Omental fat pad (tissue), 4 donors: ENCODE results near the gene TNFAIP8L3. TPM values are rescaled to one million over a fixed set of nuclear protein-coding genes. Genes with fewer than 3 reads are reported as not detected.

Source experiments
- ATAC-seq: fragments of 150-250 bp; one replicate; pipeline ENCODE4 v1.9.1; 2016; ENCODE audit warnings: mild to moderate bottlenecking, moderate library complexity; ENCODE audit not compliant: low FRiP score
- DNase-seq: peaks from one replicate; pipeline ENCODE4 v3.0.0-alpha.2; 2019; ENCODE audit warnings: low spot score
- total RNA-seq, 4 donors: library from RNA; depleted of rRNA; stranded (reverse); fragments of >200 nt; gene quantifications; one replicate each; pipeline ENCODE4 v1.1.0, GENCODE V29; 2016
- TF ChIP-seq, protein P1 (sequence below), 3 donors: fragments of 450-650 bp; IDR thresholded peaks; one replicate each; pipeline ENCODE4 v1.5.1; 2016 to 2017; ENCODE audit warnings: antibody characterized with exemption in 3 of 3, mild to moderate bottlenecking in 3 of 3, moderate library complexity in 2 of 3

The TNFAIP8L3 gene
- total RNA-seq, 4 donors from 2014 or later = 3.5 to 21.7 (median 7.0) TPM

DNA sequence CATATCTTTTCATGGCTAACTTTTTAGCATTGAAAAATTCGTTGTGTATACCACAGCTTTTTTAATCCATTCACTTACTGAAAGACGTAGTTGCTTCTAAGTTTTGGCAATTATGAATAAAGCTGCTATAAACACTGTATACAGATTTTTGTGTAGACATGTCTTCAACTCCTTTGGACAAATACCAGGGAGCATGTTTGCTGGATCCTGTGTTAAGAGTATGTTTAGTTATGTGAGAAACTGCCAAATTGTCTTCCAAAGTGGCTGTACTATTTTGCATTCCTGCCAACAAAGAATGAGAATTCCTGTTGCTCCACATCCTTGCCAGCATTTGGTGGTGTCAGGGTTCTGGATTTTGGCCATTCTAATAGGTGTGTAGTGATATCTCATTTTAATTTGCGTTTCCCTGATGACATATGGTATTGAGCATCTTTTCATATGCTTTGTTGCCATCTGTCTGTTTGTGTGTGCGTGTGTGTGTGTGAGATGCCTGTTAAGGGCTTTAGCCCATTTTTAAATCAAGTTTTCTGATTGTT is 87.5 kb downstream of the TNFAIP8L3 start:
- ATAC-seq = no peak
- DNase-seq = no peak
- TF ChIP-seq, protein P1, sequence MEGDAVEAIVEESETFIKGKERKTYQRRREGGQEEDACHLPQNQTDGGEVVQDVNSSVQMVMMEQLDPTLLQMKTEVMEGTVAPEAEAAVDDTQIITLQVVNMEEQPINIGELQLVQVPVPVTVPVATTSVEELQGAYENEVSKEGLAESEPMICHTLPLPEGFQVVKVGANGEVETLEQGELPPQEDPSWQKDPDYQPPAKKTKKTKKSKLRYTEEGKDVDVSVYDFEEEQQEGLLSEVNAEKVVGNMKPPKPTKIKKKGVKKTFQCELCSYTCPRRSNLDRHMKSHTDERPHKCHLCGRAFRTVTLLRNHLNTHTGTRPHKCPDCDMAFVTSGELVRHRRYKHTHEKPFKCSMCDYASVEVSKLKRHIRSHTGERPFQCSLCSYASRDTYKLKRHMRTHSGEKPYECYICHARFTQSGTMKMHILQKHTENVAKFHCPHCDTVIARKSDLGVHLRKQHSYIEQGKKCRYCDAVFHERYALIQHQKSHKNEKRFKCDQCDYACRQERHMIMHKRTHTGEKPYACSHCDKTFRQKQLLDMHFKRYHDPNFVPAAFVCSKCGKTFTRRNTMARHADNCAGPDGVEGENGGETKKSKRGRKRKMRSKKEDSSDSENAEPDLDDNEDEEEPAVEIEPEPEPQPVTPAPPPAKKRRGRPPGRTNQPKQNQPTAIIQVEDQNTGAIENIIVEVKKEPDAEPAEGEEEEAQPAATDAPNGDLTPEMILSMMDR (IDR thresholded peaks at IDR 0.05) = no peak

Other genes with a start within 250 kb of the TNFAIP8L3 start
- 1 to 10 TPM; 7.3 to 8.5 (median 7.9) TPM for gene AP4E1, start 186.2 kb downstream of the TNFAIP8L3 start, total RNA-seq
- gene CYP19A1, start 243.7 kb upstream of the TNFAIP8L3 start, total RNA-seq = 10 to 100 TPM in 1 of 4 donors, 1 to 10 TPM in 2, not detected in 1; 1.5 to 16.2 (median 6.8) TPM
- gene GLDN, start 246.7 kb upstream of the TNFAIP8L3 start, total RNA-seq = 10 to 100 TPM; 25.1 to 51.7 (median 30.7) TPM